WERI-Rb-1 (cell line): Measurements from ENCODE around the gene WNT4.

Source experiments
- DNase-seq: peaks from one replicate; pipeline ENCODE4 v3.0.0-alpha.2; 2020
- H3K27ac ChIP-seq: fragments of 250-450 bp; sonication (Bioruptor Pico); 2 replicates; pipeline ENCODE4 v1.5.1; 2020; ENCODE audit warnings: mild to moderate bottlenecking, moderate library complexity
- H3K27me3 ChIP-seq: fragments of 250-450 bp; sonication (Bioruptor Pico); 2 replicates; pipeline ENCODE4 v1.5.1; 2021; ENCODE audit warnings: mild to moderate bottlenecking, low read depth, moderate library complexity; ENCODE audit not compliant: insufficient read depth, severe bottlenecking
- H3K36me3 ChIP-seq: fragments of 250-450 bp; sonication (Bioruptor Pico); 2 replicates; pipeline ENCODE4 v1.5.1; 2020; ENCODE audit warnings: mild to moderate bottlenecking, moderate library complexity
- H3K4me3 ChIP-seq: 2 replicates; pipeline ENCODE4 v1.5.1; 2011; ENCODE audit warnings: low read depth, mild to moderate bottlenecking, control low read depth, low read length
- H3K9me3 ChIP-seq: fragments of 250-450 bp; sonication (Bioruptor Pico); 2 replicates; pipeline ENCODE4 v1.5.1; 2021; ENCODE audit warnings: mild to moderate bottlenecking, moderate library complexity; ENCODE audit not compliant: severe bottlenecking
- CTCF ChIP-seq: IDR thresholded peaks from 2 replicates; pipeline ENCODE4 v1.5.1; 2011; ENCODE audit warnings: low read depth, mild to moderate bottlenecking, control low read depth, inconsistent platforms, low read length

WNT4 gene

DNA sequence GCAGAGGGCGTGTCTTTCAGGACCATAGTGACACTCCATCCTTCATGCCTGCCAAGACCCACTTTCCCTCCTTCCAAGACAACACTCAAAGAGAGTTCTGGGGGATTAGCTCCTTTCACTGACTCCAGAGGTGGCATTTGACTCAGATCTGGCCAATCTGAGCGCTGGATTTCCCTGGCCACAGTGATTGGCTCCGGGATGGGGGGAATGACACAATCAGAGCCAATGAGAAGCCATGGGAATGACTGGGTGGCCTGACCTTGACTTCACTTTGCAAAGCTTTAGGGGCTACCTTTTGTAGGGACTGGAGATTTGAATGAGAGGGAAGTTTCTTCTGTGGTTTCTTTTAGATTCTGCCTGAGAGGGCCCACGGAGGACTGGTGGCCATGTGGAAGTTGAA, 26.9 kb upstream of the WNT4 start:
- no peak for TF ChIP-seq CTCF
- Histone ChIP-seq H3K27ac (no peak overlapping the region), H3K36me3 (no peaks in the 10 kb centered on the region), H3K4me3 (no peak overlapping the region), H3K9me3 (no peaks in the 10 kb centered on the region), H3K27me3 (no peaks in the 10 kb centered on the region)
- DNase-seq, result no peak

DNA sequence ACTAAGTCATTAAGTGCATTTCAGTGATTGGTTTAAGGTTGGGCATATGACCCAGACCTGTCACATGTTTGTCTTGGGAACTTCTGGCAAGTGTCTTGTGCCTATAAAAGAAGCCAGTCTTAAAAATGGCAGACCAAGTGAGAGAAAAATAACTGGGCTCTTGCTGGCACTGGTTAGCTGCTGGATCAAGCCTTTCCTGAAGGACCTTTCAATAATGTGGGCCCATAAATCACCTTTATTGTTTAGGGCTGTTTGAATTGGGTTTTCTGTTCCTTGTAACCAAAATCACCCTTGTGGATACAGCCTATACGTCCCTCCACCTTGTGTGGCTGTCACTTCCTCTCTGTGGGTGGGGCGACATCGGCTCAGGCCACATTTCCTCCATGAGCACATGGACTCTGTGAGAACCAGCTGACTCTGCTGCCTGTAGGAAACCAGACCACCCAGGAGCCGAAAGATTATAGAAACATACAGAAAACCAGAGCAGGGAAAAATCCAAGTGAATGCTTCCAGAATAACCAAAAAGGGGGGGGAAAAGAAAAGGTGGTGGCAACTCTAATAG, 25.6 kb upstream of the WNT4 start:
- no peak overlapping the region for H3K4me3 ChIP-seq
- no peaks in the 10 kb centered on the region for H3K9me3 ChIP-seq
- no peak overlapping the region for H3K27ac ChIP-seq
- no peaks in the 10 kb centered on the region for H3K27me3 ChIP-seq
- H3K36me3 ChIP-seq, result no peaks in the 10 kb centered on the region
- no peak for DNase-seq
- no peak for TF ChIP-seq CTCF

DNA sequence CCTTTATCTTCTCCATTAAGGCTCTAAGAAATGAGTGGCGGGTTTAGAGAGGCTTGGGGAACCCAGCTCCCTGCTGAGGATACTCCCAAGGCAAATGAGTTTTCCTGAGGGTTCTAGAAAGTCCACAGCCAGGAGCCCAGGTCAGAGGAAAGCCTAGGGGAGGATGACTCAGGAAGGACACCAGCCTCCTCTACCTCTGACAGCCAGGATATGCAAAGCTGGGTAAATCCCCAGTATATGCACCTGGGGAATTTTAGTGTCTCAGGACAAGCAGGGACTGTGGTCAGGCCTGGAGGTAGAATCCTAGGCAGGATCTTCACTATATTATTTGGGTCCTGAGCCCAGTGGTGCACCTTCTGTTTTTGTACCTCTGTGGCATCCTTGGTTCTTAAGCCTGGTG, 23.5 kb upstream of the WNT4 start:
- no peaks in the 10 kb centered on the region for H3K9me3 ChIP-seq
- no peak for DNase-seq
- H3K27me3 ChIP-seq, result no peaks in the 10 kb centered on the region
- no peak overlapping the region for H3K4me3 ChIP-seq
- H3K36me3 ChIP-seq, result no peaks in the 10 kb centered on the region
- no peak for TF ChIP-seq CTCF
- no peak overlapping the region for H3K27ac ChIP-seq

GRCh38 chr1:22164841-22165808, 22.2 kb upstream of the WNT4 start:
- TF ChIP-seq CTCF, result no peak
- no peak for DNase-seq
- no peak overlapping the region for H3K4me3 ChIP-seq
- H3K27me3 ChIP-seq, result no peaks in the 10 kb centered on the region
- no peaks in the 10 kb centered on the region for H3K9me3 ChIP-seq
- no peaks in the 10 kb centered on the region for H3K36me3 ChIP-seq
- H3K27ac ChIP-seq, result no peak overlapping the region

- no peaks in the 10 kb centered on the region for H3K27me3 ChIP-seq
- DNase-seq, result no peak
- H3K27ac ChIP-seq, result no peak overlapping the region
- no peak overlapping the region for H3K4me3 ChIP-seq
- no peaks in the 10 kb centered on the region for H3K9me3 ChIP-seq
- TF ChIP-seq CTCF, result no peak
- H3K36me3 ChIP-seq, result no peaks in the 10 kb centered on the region
Observed at GRCh38 chr1:22163564-22163963, 20.7 kb upstream of the WNT4 start.
